ENCODE results near the gene SKI. TPM values are rescaled to one million over a fixed set of nuclear protein-coding genes. Genes with fewer than 3 reads are reported as not detected.

The SKI gene
- total and polyA plus RNA-seq, 2 experiments from 2014 or later = 9.3 to 66.8 TPM

GRCh38 chr1:2182376-2182775, 45.7 kb upstream of the SKI start (continued):
- TF ChIP-seq ZNF462 (CRISPR knock-in tag; IDR thresholded peaks at IDR 0.05) = no peak
- TF ChIP-seq EZH2 (IDR thresholded peaks at IDR 0.05; ENCODE audit: low read depth, unreplicated experiment) = no peak
- no peak for TF ChIP-seq CTCF (conservative IDR thresholded peaks at IDR 0.05; ENCODE audit: low read depth in 2 of 2)
- no peak for TF ChIP-seq POLR2AphosphoS5 (IDR thresholded peaks at IDR 0.05; ENCODE audit: low read depth)
- TF ChIP-seq STAT1 (IDR thresholded peaks at IDR 0.05; ENCODE audit: unreplicated experiment) = no peak
- no peak for TF ChIP-seq CREB1 (CRISPR knock-in tag; IDR thresholded peaks at IDR 0.05; ENCODE audit: low read depth)
- no peak for TF ChIP-seq ETS1 (IDR thresholded peaks at IDR 0.05)

Measured in GM23338 (cell line).